Vagina (tissue), 2 donors: Measurements from ENCODE around the gene LDLRAD4. TPM values are rescaled to one million over a fixed set of nuclear protein-coding genes. Genes with fewer than 3 reads are reported as not detected.

Experiments
- DNase-seq, 2 donors: peaks; one replicate each; pipeline ENCODE4 v3.0.0-alpha.2; 2017; ENCODE audit errors: extremely low spot score in 2 of 2
- H3K27ac ChIP-seq: fragments of 200-600 bp; sonication (generic); one replicate; pipeline ENCODE4 v1.5.1; 2019
- H3K27me3 ChIP-seq: fragments of 200-600 bp; sonication (generic); one replicate; pipeline ENCODE4 v1.5.1; 2019
- H3K36me3 ChIP-seq, 2 donors: fragments of 200-600 bp; sonication (generic); one replicate each; pipeline ENCODE4 v1.5.1; 2017 to 2019
- H3K4me1 ChIP-seq: fragments of 200-600 bp; sonication (generic); one replicate; pipeline ENCODE4 v1.5.1; 2019
- H3K4me3 ChIP-seq, 2 donors: fragments of 200-600 bp; sonication (generic); 1 replicate in 1 of 2; 2 replicates in 1 of 2; pipeline ENCODE4 v1.5.1; 2016 to 2019
- H3K9me3 ChIP-seq: fragments of 200-600 bp; sonication (generic); one replicate; pipeline ENCODE4 v1.5.1; 2019
- CTCF ChIP-seq, 3 experiments: fragments of 450-650 bp in 2 of 3; fragments of 200-600 bp in 1 of 3; sonication (generic) in 1 of 3; IDR thresholded peaks; one replicate each; pipeline ENCODE4 v1.5.1; 2017 to 2019; ENCODE audit warnings: antibody characterized with exemption in 3 of 3, mild to moderate bottlenecking in 2 of 3, moderate library complexity in 2 of 3
- POLR2A ChIP-seq, 2 donors: fragments of 450-650 bp; IDR thresholded peaks; one replicate each; pipeline ENCODE4 v1.6.1; 2017; ENCODE audit warnings: antibody characterized with exemption in 2 of 2, mild to moderate bottlenecking in 2 of 2, moderate library complexity in 2 of 2
- POLR2AphosphoS5 ChIP-seq, 2 donors: sonication (generic); formaldehyde crosslinking; IDR thresholded peaks; one replicate each; pipeline ENCODE4 v1.9.0; 2017; ENCODE audit warnings: antibody characterized with exemption in 2 of 2, mild to moderate bottlenecking in 2 of 2, low read depth in 1 of 2; ENCODE audit not compliant: insufficient read depth in 1 of 2
- intact Hi-C: fragments of 100-400 bp; cut with DNase I; formaldehyde crosslinking; loops from one replicate; pipeline ENCODE4 v1.15.1; 2023
- total RNA-seq: library from RNA; depleted of rRNA; stranded (reverse); fragments of >200 nt; gene quantifications from one replicate; pipeline ENCODE4 v1.2.3, GENCODE V29; 2016

LDLRAD4 gene
- total RNA-seq, 1 donor from 2014 or later, result 24.3 TPM

- Histone ChIP-seq H3K4me3 (no peak overlapping the region), H3K36me3 (no peaks in the 10 kb centered on the region), H3K9me3 (no peaks in the 10 kb centered on the region), H3K27me3 (no peaks in the 10 kb centered on the region), H3K4me1 (peaks cover 11% of the 10 kb centered on the region), H3K27ac (no peak overlapping the region)
- intact Hi-C loops, result no loop called here
- TF ChIP-seq CTCF (IDR thresholded peaks at IDR 0.05), result no peak
- TF ChIP-seq POLR2A (IDR thresholded peaks at IDR 0.05), result no peak
- TF ChIP-seq POLR2AphosphoS5 (IDR thresholded peaks at IDR 0.05; ENCODE audit: insufficient read depth in 1 of 2, low read depth in 1 of 2), result no peak
- no peak for DNase-seq
Measured at GRCh38 chr18:13582178-13582670, 363.7 kb downstream of the LDLRAD4 start.

GRCh38 chr18:13583576-13584550, 365.3 kb downstream of the LDLRAD4 start:
- intact Hi-C loops, result no loop called here
- H3K27ac ChIP-seq, result no peak overlapping the region
- no peaks in the 10 kb centered on the region for H3K9me3 ChIP-seq
- H3K4me3 ChIP-seq, result no peak overlapping the region
- no peaks in the 10 kb centered on the region for H3K4me1 ChIP-seq
- DNase-seq, result no peak
- no peak for TF ChIP-seq POLR2AphosphoS5 (IDR thresholded peaks at IDR 0.05; ENCODE audit: insufficient read depth in 1 of 2, low read depth in 1 of 2)
- TF ChIP-seq CTCF (IDR thresholded peaks at IDR 0.05), result no peak
- no peak for TF ChIP-seq POLR2A (IDR thresholded peaks at IDR 0.05)
- H3K27me3 ChIP-seq, result no peaks in the 10 kb centered on the region
- no peaks in the 10 kb centered on the region for H3K36me3 ChIP-seq

GRCh38 chr18:13584825-13585224, 366.3 kb downstream of the LDLRAD4 start:
- intact Hi-C loops, result no loop called here
- no peaks in the 10 kb centered on the region for H3K4me1 ChIP-seq
- no peak overlapping the region for H3K27ac ChIP-seq
- H3K4me3 ChIP-seq, result no peak overlapping the region
- no peaks in the 10 kb centered on the region for H3K9me3 ChIP-seq
- no peak for TF ChIP-seq POLR2AphosphoS5 (IDR thresholded peaks at IDR 0.05; ENCODE audit: insufficient read depth in 1 of 2, low read depth in 1 of 2)
- no peak for TF ChIP-seq CTCF (IDR thresholded peaks at IDR 0.05)
- TF ChIP-seq POLR2A (IDR thresholded peaks at IDR 0.05), result no peak
- H3K27me3 ChIP-seq, result no peaks in the 10 kb centered on the region
- H3K36me3 ChIP-seq, result no peaks in the 10 kb centered on the region
- no peak for DNase-seq

GRCh38 chr18:13585379-13586153, 367.0 kb downstream of the LDLRAD4 start:
- Histone ChIP-seq H3K4me1 (no peaks in the 10 kb centered on the region), H3K27ac (no peak overlapping the region), H3K9me3 (no peaks in the 10 kb centered on the region), H3K36me3 (no peaks in the 10 kb centered on the region), H3K27me3 (no peaks in the 10 kb centered on the region), H3K4me3 (no peak overlapping the region)
- DNase-seq, result no peak
- intact Hi-C loops, result no loop called here
- TF ChIP-seq POLR2A (IDR thresholded peaks at IDR 0.05) (no peak), CTCF (IDR thresholded peaks at IDR 0.05) (no peak), POLR2AphosphoS5 (IDR thresholded peaks at IDR 0.05; ENCODE audit: insufficient read depth in 1 of 2, low read depth in 1 of 2) (no peak)
